Esophagus muscularis mucosa (tissue), 4 donors: ENCODE data around the gene RPL41. TPM values are rescaled to one million over a fixed set of nuclear protein-coding genes. Genes with fewer than 3 reads are reported as not detected.
A peak's percentile ranks its signal among the peaks of the same experiment; 100 is the strongest.
"Not testable (repeated sequence)": the region's sequence is repeated elsewhere in the genome, so short reads cannot be mapped to it uniquely, and the experiment has no call there.

Experiments
- DNase-seq: peaks from one replicate; pipeline ENCODE4 v3.0.0-alpha.2; 2017; ENCODE audit errors: extremely low spot score
- H3K27ac ChIP-seq, 4 donors: fragments of 200-600 bp; sonication (generic); replicated peaks in 1 of 4; 1 replicate in 3 of 4; 2 replicates in 1 of 4; pipeline ENCODE4 v1.5.1; 2016 to 2019; ENCODE audit warnings: mild to moderate bottlenecking in 1 of 4
- H3K27me3 ChIP-seq, 4 donors: fragments of 200-600 bp; sonication (generic); one replicate each; pipeline versions ENCODE4 v1.5.1 to v1.6.0; 2016 to 2019
- H3K36me3 ChIP-seq, 4 donors: fragments of 200-600 bp; sonication (generic); one replicate each; pipeline ENCODE4 v1.5.1; 2016 to 2019
- H3K4me1 ChIP-seq, 4 donors: fragments of 200-600 bp; sonication (generic); one replicate each; pipeline ENCODE4 v1.5.1; 2016 to 2019
- H3K4me3 ChIP-seq, 4 donors: fragments of 200-600 bp; sonication (generic); 1 replicate in 2 of 4; 2 replicates in 2 of 4; pipeline ENCODE4 v1.5.1; 2016 to 2019; ENCODE audit warnings: mild to moderate bottlenecking in 4 of 4, moderate library complexity in 1 of 4
- H3K9me3 ChIP-seq, 4 donors: fragments of 200-600 bp; sonication (generic); 1 replicate in 3 of 4; 2 replicates in 1 of 4; pipeline ENCODE4 v1.5.1; 2016 to 2019
- CTCF ChIP-seq, 3 experiments: fragments of 200-600 bp in 2 of 3; fragments of 450-650 bp in 1 of 3; sonication (generic) in 2 of 3; IDR thresholded peaks; one replicate each; pipeline ENCODE4 v1.5.1; 2017 to 2019; ENCODE audit warnings: antibody characterized with exemption in 3 of 3, mild to moderate bottlenecking in 2 of 3, moderate library complexity in 1 of 3
- EP300 ChIP-seq: sonication (generic); formaldehyde crosslinking; IDR thresholded peaks from one replicate; pipeline ENCODE4 v1.6.1; 2017; ENCODE audit warnings: antibody characterized with exemption
- POLR2A ChIP-seq: fragments of 450-650 bp; IDR thresholded peaks from one replicate; pipeline ENCODE4 v1.6.1; 2017; ENCODE audit warnings: antibody characterized with exemption, moderate library complexity, mild to moderate bottlenecking, low read depth
- POLR2AphosphoS5 ChIP-seq, 2 donors: sonication (generic); formaldehyde crosslinking; IDR thresholded peaks; one replicate each; pipeline ENCODE4 v1.6.1; 2017; ENCODE audit warnings: antibody characterized with exemption in 2 of 2
- WGBS: methylation state at CpG from one replicate; pipeline ENCODE4 v1.1.5; 2018; 5-methylcytosine and 5-hydroxymethylcytosine counted together
- intact Hi-C: fragments of 100-400 bp; cut with DNase I; formaldehyde crosslinking; loops from one replicate; pipeline ENCODE4 v1.15.1; 2023
- total RNA-seq, 4 donors: library from RNA; depleted of rRNA; stranded (reverse); fragments of >200 nt; gene quantifications; one replicate each; pipeline versions ENCODE4 v1.1.0 to v1.2.1, GENCODE V29; 2016

The RPL41 gene
- total RNA-seq = 1,000 to 10,000 TPM; 1,962 to 4,166 (median 3,502) TPM

GRCh38 chr12:56116267-56117081 lies at the start of gene RPL41:
Gene RPL41 (plus strand): TSS chr12:56116633.
- peaks cover 32 to 49% (median 40%) of the 10 kb centered on the region in 4 donors for H3K4me1 ChIP-seq
- peak; percentile 98 to 100 for TF ChIP-seq POLR2AphosphoS5 (IDR thresholded peaks at IDR 0.05)
- TF ChIP-seq CTCF (IDR thresholded peaks at IDR 0.05) = no peak
- peak; percentile 98 for TF ChIP-seq POLR2A
- DNase-seq = peak; percentile 99
- H3K4me3 ChIP-seq = peak within 1 kb of the TSS; percentile 66 to 86 (median 78)
- peaks cover 25 to 41% (median 36%) of the 10 kb centered on the region in 4 donors for H3K36me3 ChIP-seq
- H3K9me3 ChIP-seq = no peaks in the 10 kb centered on the region
- H3K27me3 ChIP-seq = no peaks in the 10 kb centered on the region
- WGBS = under 1% methylated on average over 34 of the region's 34 CpGs
- intact Hi-C loops = no loop called here
- peak within 1 kb of the TSS; percentile 92 to 98 (median 94) for H3K27ac ChIP-seq

- intact Hi-C loops = no loop called here
- Histone ChIP-seq H3K4me1 (no peaks in the 10 kb centered on the region), H3K9me3 (no peaks in the 10 kb centered on the region), H3K36me3 (no peaks in the 10 kb centered on the region), H3K27me3 (no peaks in the 10 kb centered on the region), H3K4me3 (no peak overlapping the region), H3K27ac (no peak overlapping the region)
- TF ChIP-seq EP300 (no peak), POLR2AphosphoS5 (IDR thresholded peaks at IDR 0.05) (no peak), POLR2A (no peak), CTCF (IDR thresholded peaks at IDR 0.05) (no peak)
- no peak for DNase-seq
- WGBS = 77% methylated on average over 4 of the region's 4 CpGs
These were observed 44.8 kb upstream of the RPL41 start for GRCh38 chr12:56071648-56072047.

GRCh38 chr12:56074396-56074795 lies 42.0 kb upstream of the RPL41 start:
- no peaks in the 10 kb centered on the region for H3K9me3 ChIP-seq
- no peak overlapping the region for H3K27ac ChIP-seq
- 72% methylated on average over 5 of the region's 5 CpGs for WGBS
- no peak for DNase-seq
- H3K4me1 ChIP-seq = peaks cover 0 to 10% (median 6%) of the 10 kb centered on the region in 4 donors
- intact Hi-C loops = no loop called here
- no peaks in the 10 kb centered on the region for H3K36me3 ChIP-seq
- no peak for TF ChIP-seq POLR2AphosphoS5 (IDR thresholded peaks at IDR 0.05)
- no peak for TF ChIP-seq EP300
- TF ChIP-seq CTCF (IDR thresholded peaks at IDR 0.05) = no peak
- TF ChIP-seq POLR2A = no peak
- no peak overlapping the region for H3K4me3 ChIP-seq
- no peaks in the 10 kb centered on the region for H3K27me3 ChIP-seq

- H3K4me3 ChIP-seq, intact Hi-C loops, H3K36me3 ChIP-seq, H3K9me3 ChIP-seq, H3K27ac ChIP-seq, DNase-seq: not testable (repeated sequence)
- WGBS = 84% methylated on average over 9 of the region's 9 CpGs
- H3K27me3 ChIP-seq = peaks cover 0 to 31% (median 12%) of the 10 kb centered on the region in 4 donors
- peaks cover 7 to 23% (median 20%) of the 10 kb centered on the region in 4 donors for H3K4me1 ChIP-seq
These were observed 38.5 kb upstream of the RPL41 start for GRCh38 chr12:56077966-56078365.

- TF ChIP-seq EP300 = no peak
- TF ChIP-seq POLR2A = no peak
- TF ChIP-seq POLR2AphosphoS5 (IDR thresholded peaks at IDR 0.05) = no peak
- TF ChIP-seq CTCF (IDR thresholded peaks at IDR 0.05) = no peak
- no peak for DNase-seq
- Histone ChIP-seq H3K4me1 (peaks cover 7 to 23% (median 20%) of the 10 kb centered on the region in 4 donors), H3K4me3 (peak overlapping the region in 1 of 4 donors; percentile 66), H3K36me3 (no peaks in the 10 kb centered on the region), H3K27ac (peak overlapping the region in 2 of 4 donors; percentile 64 to 75), H3K27me3 (peaks cover 0 to 32% (median 12%) of the 10 kb centered on the region in 4 donors), H3K9me3 (no peaks in the 10 kb centered on the region)
- intact Hi-C loops = no loop called here
- 100% methylated on average over 1 of the region's 1 CpG for WGBS
These were observed 38.0 kb upstream of the RPL41 start for GRCh38 chr12:56078427-56078826.
